Tibial artery (tissue), 4 donors: ENCODE data around the gene FHAD1.

ENCODE experiments used
- DNase-seq, 2 donors: peaks; one replicate each; pipeline ENCODE4 v3.0.0-alpha.2; 2019
- H3K27ac ChIP-seq, 2 donors: fragments of 200-600 bp; sonication (generic) in 1 of 2; 1 replicate in 1 of 2; 2 replicates in 1 of 2; pipeline ENCODE4 v1.5.1; 2018 to 2019; ENCODE audit warnings: mild to moderate bottlenecking in 1 of 2
- H3K27me3 ChIP-seq, 2 donors: fragments of 200-600 bp; sonication (generic) in 1 of 2; one replicate each; pipeline versions ENCODE4 v1.5.1 to v1.6.0; 2016 to 2019
- H3K36me3 ChIP-seq, 3 donors: fragments of 200-600 bp; sonication (generic) in 2 of 3; one replicate each; pipeline ENCODE4 v1.5.1; 2016 to 2019; ENCODE audit warnings: mild to moderate bottlenecking in 2 of 3
- H3K4me1 ChIP-seq, 4 donors: fragments of 200-600 bp; sonication (generic) in 2 of 4; 1 replicate in 3 of 4; 2 replicates in 1 of 4; pipeline ENCODE4 v1.5.1; 2016 to 2019
- H3K4me3 ChIP-seq, 2 donors: fragments of 200-600 bp; sonication (generic) in 1 of 2; 1 replicate in 1 of 2; 2 replicates in 1 of 2; pipeline ENCODE4 v1.5.1; 2018 to 2019; ENCODE audit warnings: mild to moderate bottlenecking in 2 of 2
- H3K9me3 ChIP-seq, 3 donors: fragments of 200-600 bp; sonication (generic) in 1 of 3; one replicate each; pipeline ENCODE4 v1.5.1; 2016 to 2019
- intact Hi-C: fragments of 100-400 bp; cut with DNase I; formaldehyde crosslinking; loops from one replicate; pipeline ENCODE4 v1.15.0; 2023; ENCODE audit warnings: low total_unique reads
- TF ChIP-seq, protein P1 (sequence below), 2 experiments: fragments of 200-600 bp in 1 of 2; fragments of 450-650 bp in 1 of 2; IDR thresholded peaks; one replicate each; pipeline ENCODE4 v1.5.1; 2017 to 2019; ENCODE audit warnings: antibody characterized with exemption in 2 of 2, mild to moderate bottlenecking in 1 of 2, moderate library complexity in 1 of 2

FHAD1 gene

DNA sequence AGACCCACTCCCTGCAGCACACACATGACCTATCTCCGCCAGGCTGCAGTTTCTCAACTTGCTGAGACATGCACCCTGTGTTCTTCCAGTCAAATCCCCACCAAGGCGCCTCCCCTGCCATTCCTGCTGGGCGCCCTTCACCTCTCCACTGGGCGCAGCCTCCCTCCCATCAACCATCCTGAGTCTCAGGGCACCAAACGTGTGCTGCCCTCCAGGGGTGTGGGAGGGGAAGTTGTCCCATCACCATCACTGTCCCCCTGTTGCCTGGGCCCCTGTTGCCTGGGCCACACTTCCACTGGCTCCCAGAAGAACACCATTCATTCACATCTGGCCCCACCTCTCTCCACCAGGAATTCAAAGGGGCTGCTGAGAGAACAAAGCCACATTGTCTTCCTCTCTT, 117.7 kb downstream of the FHAD1 start:
- Histone ChIP-seq H3K27me3 (no peaks in the 10 kb centered on the region), H3K9me3 (no peaks in the 10 kb centered on the region), H3K4me3 (no peak overlapping the region), H3K4me1 (no peaks in the 10 kb centered on the region), H3K27ac (no peak overlapping the region), H3K36me3 (no peaks in the 10 kb centered on the region)
- DNase-seq: no peak
- TF ChIP-seq, protein P1, sequence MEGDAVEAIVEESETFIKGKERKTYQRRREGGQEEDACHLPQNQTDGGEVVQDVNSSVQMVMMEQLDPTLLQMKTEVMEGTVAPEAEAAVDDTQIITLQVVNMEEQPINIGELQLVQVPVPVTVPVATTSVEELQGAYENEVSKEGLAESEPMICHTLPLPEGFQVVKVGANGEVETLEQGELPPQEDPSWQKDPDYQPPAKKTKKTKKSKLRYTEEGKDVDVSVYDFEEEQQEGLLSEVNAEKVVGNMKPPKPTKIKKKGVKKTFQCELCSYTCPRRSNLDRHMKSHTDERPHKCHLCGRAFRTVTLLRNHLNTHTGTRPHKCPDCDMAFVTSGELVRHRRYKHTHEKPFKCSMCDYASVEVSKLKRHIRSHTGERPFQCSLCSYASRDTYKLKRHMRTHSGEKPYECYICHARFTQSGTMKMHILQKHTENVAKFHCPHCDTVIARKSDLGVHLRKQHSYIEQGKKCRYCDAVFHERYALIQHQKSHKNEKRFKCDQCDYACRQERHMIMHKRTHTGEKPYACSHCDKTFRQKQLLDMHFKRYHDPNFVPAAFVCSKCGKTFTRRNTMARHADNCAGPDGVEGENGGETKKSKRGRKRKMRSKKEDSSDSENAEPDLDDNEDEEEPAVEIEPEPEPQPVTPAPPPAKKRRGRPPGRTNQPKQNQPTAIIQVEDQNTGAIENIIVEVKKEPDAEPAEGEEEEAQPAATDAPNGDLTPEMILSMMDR (IDR thresholded peaks at IDR 0.05): no peak
- intact Hi-C loops: no loop called here

- TF ChIP-seq, protein P1 (IDR thresholded peaks at IDR 0.05): no peak
- intact Hi-C loops: no loop called here
- Histone ChIP-seq H3K9me3 (no peaks in the 10 kb centered on the region), H3K4me3 (no peak overlapping the region), H3K27ac (no peak overlapping the region), H3K4me1 (peaks cover 0 to 6% (median 2%) of the 10 kb centered on the region in 4 donors), H3K36me3 (no peaks in the 10 kb centered on the region), H3K27me3 (no peaks in the 10 kb centered on the region)
- no peak for DNase-seq
Observed at GRCh38 chr1:15368888-15369287, 121.9 kb downstream of the FHAD1 start.

DNA sequence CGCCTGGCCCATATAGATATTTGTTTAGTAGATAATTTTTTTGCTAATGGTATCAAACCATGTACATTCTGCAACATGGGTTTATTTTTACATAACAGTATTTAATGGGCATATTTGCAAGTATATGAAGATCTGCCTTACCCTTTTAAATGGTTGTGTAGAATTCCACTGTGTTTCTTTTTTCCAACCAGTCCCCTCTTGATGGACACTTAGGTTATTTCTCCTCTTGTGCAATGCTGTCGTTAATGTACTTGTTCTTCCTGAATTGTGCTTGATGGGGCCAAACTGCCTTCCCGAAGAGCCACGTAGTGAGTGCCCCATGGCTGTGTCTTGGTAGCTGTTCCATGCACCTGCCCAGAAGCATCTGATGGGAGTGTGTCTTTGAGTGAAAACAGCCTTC, 123.2 kb downstream of the FHAD1 start:
- no peak overlapping the region for H3K27ac ChIP-seq
- no peaks in the 10 kb centered on the region for H3K9me3 ChIP-seq
- H3K36me3 ChIP-seq: no peaks in the 10 kb centered on the region
- no peak for DNase-seq
- H3K27me3 ChIP-seq: no peaks in the 10 kb centered on the region
- intact Hi-C loops: no loop called here
- peaks cover 0 to 6% (median 2%) of the 10 kb centered on the region in 4 donors for H3K4me1 ChIP-seq
- H3K4me3 ChIP-seq: no peak overlapping the region
- TF ChIP-seq, protein P1 (IDR thresholded peaks at IDR 0.05): no peak

DNA sequence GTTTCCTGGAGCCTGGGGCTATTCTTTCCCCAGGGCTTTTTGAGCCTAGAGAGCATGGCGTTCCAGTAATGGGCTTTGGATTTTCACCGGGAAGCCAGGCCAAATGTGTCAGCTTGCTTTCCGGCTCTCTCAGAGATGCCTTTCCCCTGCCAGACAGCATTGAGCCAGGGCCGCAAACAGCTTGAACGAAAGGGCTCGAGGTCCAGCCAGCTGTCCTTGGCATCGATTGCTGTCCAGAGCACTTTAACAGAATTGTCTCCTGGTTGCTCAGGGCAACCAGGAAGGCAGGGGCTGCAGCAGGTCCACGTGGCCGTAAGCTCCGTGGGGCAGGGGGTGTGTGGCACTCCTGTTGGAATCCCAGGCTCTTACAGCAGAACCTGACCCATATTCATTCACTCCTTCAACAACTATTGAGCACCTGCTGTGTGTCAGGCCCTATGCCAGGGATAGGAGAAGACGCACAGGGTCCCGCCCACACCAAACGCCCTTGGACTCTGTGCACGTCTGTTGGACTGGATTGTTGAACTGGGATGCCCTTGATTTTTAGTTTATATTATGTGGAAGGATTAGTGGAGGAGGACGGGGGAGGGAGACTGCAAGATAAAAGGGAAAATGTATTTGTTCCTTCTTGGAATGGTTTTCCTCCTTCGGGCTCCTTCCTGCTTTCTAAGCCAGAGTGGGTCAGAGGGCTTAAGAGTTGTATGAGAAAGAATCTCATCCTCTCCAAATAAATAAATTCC, 123.9 kb downstream of the FHAD1 start:
- H3K27ac ChIP-seq: no peak overlapping the region
- H3K27me3 ChIP-seq: no peaks in the 10 kb centered on the region
- peaks cover 0 to 6% (median 2%) of the 10 kb centered on the region in 4 donors for H3K4me1 ChIP-seq
- H3K4me3 ChIP-seq: no peak overlapping the region
- H3K36me3 ChIP-seq: no peaks in the 10 kb centered on the region
- intact Hi-C loops: no loop called here
- no peaks in the 10 kb centered on the region for H3K9me3 ChIP-seq
- DNase-seq: no peak
- TF ChIP-seq, protein P1 (IDR thresholded peaks at IDR 0.05): no peak

DNA sequence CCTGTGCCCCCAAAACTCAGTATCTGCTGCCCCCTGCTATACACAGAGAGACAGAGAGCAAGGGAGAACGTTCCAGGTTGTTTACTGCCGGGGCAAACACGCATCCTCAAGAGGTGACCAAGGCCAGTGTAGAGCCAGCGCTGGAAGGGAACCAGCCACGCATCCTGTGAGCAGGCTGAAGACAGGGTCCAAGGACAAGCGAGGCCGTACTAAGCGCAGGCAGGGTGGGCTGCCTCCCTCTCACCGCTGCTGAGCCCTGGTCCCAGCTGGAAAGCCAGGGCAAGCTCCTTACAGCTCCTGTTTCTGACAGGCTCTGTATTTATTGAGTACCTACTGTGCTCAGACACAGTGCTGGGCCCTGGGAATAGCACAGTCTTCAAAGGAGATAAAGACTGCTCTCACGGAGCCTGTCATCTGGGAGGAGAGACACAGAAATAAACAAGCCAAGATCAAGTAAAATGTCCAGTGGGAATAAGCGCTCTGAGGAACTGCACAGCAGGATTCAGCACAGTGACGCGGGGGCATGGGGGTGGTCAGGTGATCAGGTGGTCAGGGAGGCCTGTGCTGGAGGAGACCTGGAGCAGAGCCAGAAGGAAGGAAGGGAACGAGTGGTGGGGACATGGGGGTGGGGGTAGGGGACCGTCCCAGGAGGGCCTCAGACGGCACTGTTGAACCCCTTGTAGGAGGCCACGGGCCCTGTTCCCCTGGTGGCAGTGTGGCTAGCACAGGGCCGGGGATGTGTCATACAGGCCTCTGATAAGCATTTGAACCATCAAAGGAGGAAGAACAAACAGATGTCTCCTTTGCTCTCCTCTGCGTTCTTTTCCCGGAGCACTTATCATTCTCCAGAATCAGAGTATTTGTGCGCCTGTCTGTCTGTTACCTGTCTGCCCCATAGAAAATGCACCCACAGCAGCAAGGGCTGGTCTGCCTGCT, 124.9 kb downstream of the FHAD1 start:
- no peaks in the 10 kb centered on the region for H3K9me3 ChIP-seq
- no peaks in the 10 kb centered on the region for H3K27me3 ChIP-seq
- no peak for DNase-seq
- H3K27ac ChIP-seq: no peak overlapping the region
- H3K4me1 ChIP-seq: peaks cover 0 to 6% (median 2%) of the 10 kb centered on the region in 4 donors
- no peaks in the 10 kb centered on the region for H3K36me3 ChIP-seq
- TF ChIP-seq, protein P1 (IDR thresholded peaks at IDR 0.05): no peak
- intact Hi-C loops: no loop called here
- H3K4me3 ChIP-seq: no peak overlapping the region
